Hippocampal formation (tissue), 2 donors: ENCODE measurements around the gene PATE1.
"Not testable (repeated sequence)": the region's sequence is repeated elsewhere in the genome, so short reads cannot be mapped to it uniquely, and the experiment has no call there.

Source experiments
- DNase-seq, 2 donors: peaks; one replicate each; lab custom pipeline; 2025; lab: John Stamatoyannopoulos, UW

The PATE1 gene

GRCh38 chr11:125745979-125746378 lies at the start of gene PATE1:
Gene PATE1, plus strand, starts transcription at chr11:125746279. Its CDS starts 26 bp downstream, at chr11:125746305.
- DNase-seq: no peak

GRCh38 chr11:125701018-125701610 lies 45.0 kb upstream of the PATE1 start:
- DNase-seq: no peak

- DNase-seq: no peak
Measured at GRCh38 chr11:125701858-125702621, 44.0 kb upstream of the PATE1 start.

GRCh38 chr11:125704686-125705085 lies 41.4 kb upstream of the PATE1 start:
- not testable (repeated sequence) for DNase-seq

- no peak for DNase-seq
Measured at GRCh38 chr11:125720781-125721180, 25.3 kb upstream of the PATE1 start.

- no peak for DNase-seq
Measured at GRCh38 chr11:125724125-125724524, 22.0 kb upstream of the PATE1 start.

GRCh38 chr11:125728969-125729368 lies 17.1 kb upstream of the PATE1 start:
- no peak for DNase-seq

- DNase-seq: no peak
Measured at GRCh38 chr11:125740617-125741016, 5.5 kb upstream of the PATE1 start.

GRCh38 chr11:125743681-125744080 lies 2.4 kb upstream of the PATE1 start:
- no peak for DNase-seq

- DNase-seq: no peak
Measured at GRCh38 chr11:125750629-125751028, 4.5 kb downstream of the PATE1 start.

GRCh38 chr11:125756050-125756449 lies 10.0 kb downstream of the PATE1 start:
- DNase-seq: no peak

GRCh38 chr11:125762445-125762844 lies 16.4 kb downstream of the PATE1 start:
- DNase-seq: no peak

GRCh38 chr11:125763483-125763882 lies 17.4 kb downstream of the PATE1 start:
- no peak for DNase-seq

- DNase-seq: no peak
Measured at GRCh38 chr11:125766251-125766650, 20.2 kb downstream of the PATE1 start.

GRCh38 chr11:125768336-125769046 lies 22.4 kb downstream of the PATE1 start:
- no peak for DNase-seq

- DNase-seq: no peak
Measured at GRCh38 chr11:125770583-125770982, 24.5 kb downstream of the PATE1 start.

- no peak for DNase-seq
Measured at GRCh38 chr11:125772834-125773505, 26.9 kb downstream of the PATE1 start.

GRCh38 chr11:125773516-125773915 lies 27.4 kb downstream of the PATE1 start:
- no peak for DNase-seq

GRCh38 chr11:125777309-125777708 lies 31.2 kb downstream of the PATE1 start:
- no peak for DNase-seq

- DNase-seq: no peak
Measured at GRCh38 chr11:125778728-125779127, 32.6 kb downstream of the PATE1 start, which contains the start of gene PATE2. Gene PATE2, minus strand, starts transcription at chr11:125778828. Its CDS starts 55 bp downstream, at chr11:125778773.

GRCh38 chr11:125784678-125785077 lies 38.6 kb downstream of the PATE1 start:
- no peak for DNase-seq

GRCh38 chr11:125787827-125788226 lies 41.7 kb downstream of the PATE1 start, which contains the start of gene PATE3:
Gene PATE3, plus strand, starts transcription at chr11:125788127. Its CDS starts 25 bp downstream, at chr11:125788152.
- no peak for DNase-seq
